ENCODE results near the gene SARS1. TPM values are rescaled to one million over a fixed set of nuclear protein-coding genes. Genes with fewer than 3 reads are reported as not detected.

The SARS1 gene
- total RNA-seq, 2 experiments from 2014 or later, result 224 to 240 TPM

DNA sequence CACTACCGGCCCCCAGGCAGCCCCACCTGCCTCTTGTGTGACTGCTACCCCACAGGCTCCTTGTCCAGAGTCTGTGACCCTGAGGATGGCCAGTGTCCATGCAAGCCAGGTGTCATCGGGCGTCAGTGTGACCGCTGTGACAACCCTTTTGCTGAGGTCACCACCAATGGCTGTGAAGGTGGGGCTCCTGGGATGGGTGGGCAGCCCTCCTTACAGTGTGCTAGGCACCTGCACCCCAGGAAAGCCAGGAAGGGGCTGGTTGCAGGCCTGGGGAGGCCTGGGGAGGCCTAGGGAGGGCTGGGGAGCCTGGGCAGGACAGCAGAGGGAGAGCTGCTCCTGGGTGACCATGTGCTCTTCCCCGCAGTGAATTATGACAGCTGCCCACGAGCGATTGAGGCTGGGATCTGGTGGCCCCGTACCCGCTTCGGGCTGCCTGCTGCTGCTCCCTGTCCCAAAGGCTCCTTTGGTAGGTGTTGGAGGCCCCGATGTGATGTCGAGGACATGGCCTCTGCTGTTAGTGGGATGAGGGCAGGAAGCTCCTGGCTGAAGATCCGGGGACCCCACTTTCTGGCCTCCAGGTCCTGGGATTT is 52.1 kb downstream of the SARS1 start:
- DNase-seq (no peak), ATAC-seq (no peak)
- Mint-ChIP-seq H3K36me3 (ENCODE audit: low read depth) (peaks cover 2% of the 10 kb centered on the region), H3K4me3 (no peak overlapping the region), H3K9me3 (ENCODE audit: low read depth) (no peaks in the 10 kb centered on the region), H3K4me1 (no peaks in the 10 kb centered on the region), H3K27ac (no peak overlapping the region), H3K27me3 (no peaks in the 10 kb centered on the region)
- ChIA-PET CTCF (interaction anchor here (0.6 to 7.2 kb wide), 4 partner anchors 19 to 586 kb away, joined by 3 to 76 read pairs (median 8); partner anchors contain the start of gene SORT1), POLR2A (no interaction called here)
- intact Hi-C loops (cut with DNase I, micrococcal nuclease), result no loop called here

DNA sequence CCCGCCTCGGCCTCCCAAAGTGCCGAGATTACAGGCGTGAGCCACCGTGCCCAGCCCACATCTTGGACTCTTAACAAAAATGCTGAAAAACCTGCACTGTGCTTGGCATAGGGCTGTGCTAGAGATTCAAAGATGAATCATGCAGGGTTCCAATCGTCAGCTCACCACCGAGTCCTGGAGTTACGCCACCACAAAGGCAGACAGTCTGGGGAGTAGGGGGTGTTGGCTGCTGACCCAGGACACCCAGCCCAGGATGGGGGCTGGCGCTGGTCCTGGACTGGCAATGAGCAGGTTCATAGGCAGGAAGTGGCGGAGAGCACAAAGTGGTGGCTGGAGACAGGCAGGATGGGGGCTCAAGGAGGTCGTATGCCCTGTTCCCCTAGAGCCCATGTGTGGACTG is 53.2 kb downstream of the SARS1 start:
- H3K9me3 Mint-ChIP-seq (ENCODE audit: low read depth), result no peaks in the 10 kb centered on the region
- DNase-seq, result no peak
- no peak for ATAC-seq
- H3K4me3 Mint-ChIP-seq, result no peak overlapping the region
- intact Hi-C loops (cut with DNase I, micrococcal nuclease), result no loop called here
- ChIA-PET CTCF (interaction anchor here (1.7 to 7.2 kb wide), 2 partner anchors 10 to 133 kb away, joined by 4 to 76 read pairs; partner anchors contain the start of gene SORT1), POLR2A (no interaction called here)
- no peaks in the 10 kb centered on the region for H3K4me1 Mint-ChIP-seq
- peaks cover 2% of the 10 kb centered on the region for H3K36me3 Mint-ChIP-seq (ENCODE audit: low read depth)
- H3K27me3 Mint-ChIP-seq, result no peaks in the 10 kb centered on the region
- H3K27ac Mint-ChIP-seq, result no peak overlapping the region

DNA sequence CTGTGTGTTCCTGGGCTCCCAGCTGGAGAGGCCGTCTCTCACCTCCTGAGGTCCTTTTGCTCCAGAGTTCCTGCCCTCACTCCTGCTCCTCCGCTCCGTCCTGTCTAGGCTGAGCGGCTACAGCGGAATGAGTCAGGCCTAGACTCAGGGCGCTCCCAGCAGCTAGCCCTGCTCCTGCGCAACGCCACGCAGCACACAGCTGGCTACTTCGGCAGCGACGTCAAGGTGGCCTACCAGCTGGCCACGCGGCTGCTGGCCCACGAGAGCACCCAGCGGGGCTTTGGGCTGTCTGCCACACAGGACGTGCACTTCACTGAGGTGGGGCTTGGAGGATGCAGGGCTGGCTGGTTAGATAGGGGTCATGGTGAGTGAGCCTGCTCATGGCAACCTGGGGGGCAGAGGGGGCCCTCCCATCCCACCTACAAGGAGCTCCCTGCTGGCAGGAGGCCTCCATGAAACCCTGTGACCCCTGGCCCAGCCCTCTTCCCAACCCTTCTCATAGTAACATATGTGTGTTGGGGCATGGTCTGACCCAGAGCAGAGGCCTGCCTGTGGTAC is 54.1 kb downstream of the SARS1 start:
- POLR2A ChIA-PET, result no interaction called here
- ATAC-seq (no peak), DNase-seq (no peak)
- Mint-ChIP-seq H3K4me3 (no peak overlapping the region), H3K27ac (no peak overlapping the region), H3K9me3 (ENCODE audit: low read depth) (no peaks in the 10 kb centered on the region), H3K4me1 (no peaks in the 10 kb centered on the region), H3K27me3 (no peaks in the 10 kb centered on the region), H3K36me3 (ENCODE audit: low read depth) (peaks cover 2% of the 10 kb centered on the region)
- CTCF ChIA-PET, result interaction anchor here (0.9 to 1.7 kb wide), 2 partner anchors 9 to 15 kb away, joined by 4 read pairs; partner anchors contain the start of gene PSRC1
- intact Hi-C loops (cut with DNase I, micrococcal nuclease), result no loop called here

DNA sequence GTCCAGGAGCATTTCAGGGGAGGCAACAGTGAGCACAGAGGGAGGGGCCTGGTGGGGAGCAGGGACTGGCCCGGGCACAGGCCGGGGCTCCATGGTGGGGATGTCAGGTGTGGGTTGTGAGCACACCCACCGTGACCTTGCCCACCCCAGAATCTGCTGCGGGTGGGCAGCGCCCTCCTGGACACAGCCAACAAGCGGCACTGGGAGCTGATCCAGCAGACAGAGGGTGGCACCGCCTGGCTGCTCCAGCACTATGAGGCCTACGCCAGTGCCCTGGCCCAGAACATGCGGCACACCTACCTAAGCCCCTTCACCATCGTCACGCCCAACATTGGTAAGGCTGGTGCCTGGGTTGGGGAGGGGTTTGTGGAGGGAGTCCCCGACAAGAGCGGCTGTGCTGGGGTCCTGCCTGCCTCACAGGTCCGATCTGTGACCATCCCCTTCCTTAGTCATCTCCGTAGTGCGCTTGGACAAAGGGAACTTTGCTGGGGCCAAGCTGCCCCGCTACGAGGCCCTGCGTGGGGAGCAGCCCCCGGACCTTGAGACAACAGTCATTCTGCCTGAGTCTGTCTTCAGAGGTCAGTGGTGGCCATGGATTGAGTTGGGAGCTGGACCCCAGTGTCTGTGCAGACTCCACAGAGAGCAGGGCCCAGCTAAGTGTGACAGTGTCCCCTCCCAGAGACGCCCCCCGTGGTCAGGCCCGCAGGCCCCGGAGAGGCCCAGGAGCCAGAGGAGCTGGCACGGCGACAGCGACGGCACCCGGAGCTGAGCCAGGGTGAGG is 54.9 kb downstream of the SARS1 start:
- H3K36me3 Mint-ChIP-seq (ENCODE audit: low read depth), result no peaks in the 10 kb centered on the region
- CTCF ChIA-PET, result interaction anchor here (0.9 kb wide), 1 partner anchor 14 kb away, joined by 4 read pairs; the partner anchor contains the start of gene PSRC1
- no peak for ATAC-seq
- no peaks in the 10 kb centered on the region for H3K27me3 Mint-ChIP-seq
- no peak overlapping the region for H3K27ac Mint-ChIP-seq
- intact Hi-C loops (cut with DNase I, micrococcal nuclease), result no loop called here
- no peak overlapping the region for H3K4me3 Mint-ChIP-seq
- no peaks in the 10 kb centered on the region for H3K4me1 Mint-ChIP-seq
- no peak for DNase-seq
- H3K9me3 Mint-ChIP-seq (ENCODE audit: low read depth), result no peaks in the 10 kb centered on the region
- POLR2A ChIA-PET, result no interaction called here

DNA sequence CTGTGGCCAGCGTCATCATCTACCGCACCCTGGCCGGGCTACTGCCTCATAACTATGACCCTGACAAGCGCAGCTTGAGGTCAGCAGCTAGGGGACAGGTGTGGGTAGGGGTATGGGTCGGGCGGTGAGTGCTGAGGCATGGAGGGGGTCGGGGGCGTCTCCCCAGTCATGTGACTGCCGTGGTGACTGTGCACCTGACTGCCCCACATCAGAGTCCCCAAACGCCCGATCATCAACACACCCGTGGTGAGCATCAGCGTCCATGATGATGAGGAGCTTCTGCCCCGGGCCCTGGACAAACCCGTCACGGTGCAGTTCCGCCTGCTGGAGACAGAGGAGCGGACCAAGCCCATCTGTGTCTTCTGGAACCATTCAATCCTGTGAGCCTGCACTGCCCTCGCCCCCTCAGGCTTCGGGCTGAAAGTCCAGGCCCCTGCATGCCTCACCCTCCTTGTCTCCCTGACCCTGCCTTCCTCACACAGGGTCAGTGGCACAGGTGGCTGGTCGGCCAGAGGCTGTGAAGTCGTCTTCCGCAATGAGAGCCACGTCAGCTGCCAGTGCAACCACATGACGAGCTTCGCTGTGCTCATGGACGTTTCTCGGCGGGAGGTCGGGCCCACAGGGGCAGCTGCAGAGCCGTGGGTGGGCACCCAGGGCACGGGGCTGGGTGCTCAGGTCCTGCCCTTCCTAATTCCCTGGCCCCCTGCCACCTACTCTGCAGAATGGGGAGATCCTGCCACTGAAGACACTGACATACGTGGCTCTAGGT is 55.7 kb downstream of the SARS1 start:
- DNase-seq (no peak), ATAC-seq (no peak)
- POLR2A ChIA-PET, result no interaction called here
- peaks cover 3% of the 10 kb centered on the region for H3K4me1 Mint-ChIP-seq
- no peak overlapping the region for H3K4me3 Mint-ChIP-seq
- intact Hi-C loops (cut with DNase I, micrococcal nuclease), result no loop called here
- no peaks in the 10 kb centered on the region for H3K27me3 Mint-ChIP-seq
- H3K9me3 Mint-ChIP-seq (ENCODE audit: low read depth), result no peaks in the 10 kb centered on the region
- H3K27ac Mint-ChIP-seq, result no peak overlapping the region
- CTCF ChIA-PET, result interaction anchor here (0.7 kb wide), 1 partner anchor 263 kb away, joined by 5 read pairs; no protein-coding TSS in a partner anchor
- no peaks in the 10 kb centered on the region for H3K36me3 Mint-ChIP-seq (ENCODE audit: low read depth)

DNA sequence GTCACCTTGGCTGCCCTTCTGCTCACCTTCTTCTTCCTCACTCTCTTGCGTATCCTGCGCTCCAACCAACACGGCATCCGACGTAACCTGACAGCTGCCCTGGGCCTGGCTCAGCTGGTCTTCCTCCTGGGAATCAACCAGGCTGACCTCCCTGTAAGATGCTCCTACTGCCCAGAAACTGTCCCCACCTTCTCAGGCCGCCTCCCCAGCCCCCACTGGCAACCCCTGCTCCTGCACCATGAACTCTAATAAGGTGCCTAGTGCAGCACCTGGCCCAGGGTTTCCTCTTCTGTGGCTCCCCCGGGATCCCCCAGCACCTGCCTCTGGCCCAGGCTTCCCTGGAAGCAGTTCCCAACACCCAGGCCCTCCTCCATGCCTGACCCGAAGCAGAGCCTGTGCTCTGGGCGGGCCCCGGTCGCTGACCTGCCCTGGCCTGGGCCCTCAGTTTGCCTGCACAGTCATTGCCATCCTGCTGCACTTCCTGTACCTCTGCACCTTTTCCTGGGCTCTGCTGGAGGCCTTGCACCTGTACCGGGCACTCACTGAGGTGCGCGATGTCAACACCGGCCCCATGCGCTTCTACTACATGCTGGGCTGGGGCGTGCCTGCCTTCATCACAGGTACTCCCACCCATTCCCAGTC is 56.4 kb downstream of the SARS1 start:
- ChIA-PET CTCF (interaction anchor here (0.7 kb wide), 1 partner anchor 262 kb away, joined by 5 read pairs; no protein-coding TSS in a partner anchor), POLR2A (no interaction called here)
- ATAC-seq (no peak), DNase-seq (no peak)
- Mint-ChIP-seq H3K9me3 (ENCODE audit: low read depth) (no peaks in the 10 kb centered on the region), H3K4me1 (peaks cover 3% of the 10 kb centered on the region), H3K36me3 (ENCODE audit: low read depth) (no peaks in the 10 kb centered on the region), H3K4me3 (no peak overlapping the region), H3K27me3 (no peaks in the 10 kb centered on the region), H3K27ac (no peak overlapping the region)
- intact Hi-C loops (cut with DNase I, micrococcal nuclease), result no loop called here

DNA sequence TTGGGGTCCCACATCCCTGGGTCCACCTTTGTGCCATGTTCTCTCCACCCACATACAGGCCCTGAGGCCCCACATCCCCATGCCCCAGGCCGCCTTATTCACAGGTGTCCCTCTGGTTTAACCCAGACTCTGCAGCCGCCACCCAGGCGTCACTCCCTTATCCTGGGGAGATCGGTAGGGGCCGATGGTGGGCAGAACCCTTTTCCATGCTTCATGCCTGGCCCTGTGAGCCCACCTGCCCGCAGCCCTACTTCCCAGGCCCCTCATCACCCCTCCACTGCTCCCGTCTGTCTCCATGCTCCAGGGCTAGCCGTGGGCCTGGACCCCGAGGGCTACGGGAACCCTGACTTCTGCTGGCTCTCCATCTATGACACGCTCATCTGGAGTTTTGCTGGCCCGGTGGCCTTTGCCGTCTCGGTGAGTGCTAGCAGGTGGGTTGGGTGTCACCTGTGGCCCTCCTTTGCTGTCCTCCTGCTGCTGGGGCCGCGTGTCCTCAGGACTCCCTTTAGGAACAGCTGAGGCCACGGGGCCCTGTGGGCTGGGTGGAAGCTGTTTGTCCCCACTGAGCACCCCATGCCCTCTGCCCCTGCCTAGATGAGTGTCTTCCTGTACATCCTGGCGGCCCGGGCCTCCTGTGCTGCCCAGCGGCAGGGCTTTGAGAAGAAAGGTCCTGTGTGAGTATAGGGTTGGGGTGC is 57.1 kb downstream of the SARS1 start:
- Mint-ChIP-seq H3K27ac (no peak overlapping the region), H3K4me1 (peaks cover 3% of the 10 kb centered on the region), H3K36me3 (ENCODE audit: low read depth) (no peaks in the 10 kb centered on the region), H3K9me3 (ENCODE audit: low read depth) (no peaks in the 10 kb centered on the region), H3K27me3 (no peaks in the 10 kb centered on the region), H3K4me3 (no peak overlapping the region)
- DNase-seq (no peak), ATAC-seq (no peak)
- intact Hi-C loops (cut with DNase I, micrococcal nuclease), result no loop called here
- ChIA-PET CTCF (interaction anchor here (0.5 kb wide), 1 partner anchor 270 kb away, joined by 4 read pairs; no protein-coding TSS in a partner anchor), POLR2A (no interaction called here)

DNA sequence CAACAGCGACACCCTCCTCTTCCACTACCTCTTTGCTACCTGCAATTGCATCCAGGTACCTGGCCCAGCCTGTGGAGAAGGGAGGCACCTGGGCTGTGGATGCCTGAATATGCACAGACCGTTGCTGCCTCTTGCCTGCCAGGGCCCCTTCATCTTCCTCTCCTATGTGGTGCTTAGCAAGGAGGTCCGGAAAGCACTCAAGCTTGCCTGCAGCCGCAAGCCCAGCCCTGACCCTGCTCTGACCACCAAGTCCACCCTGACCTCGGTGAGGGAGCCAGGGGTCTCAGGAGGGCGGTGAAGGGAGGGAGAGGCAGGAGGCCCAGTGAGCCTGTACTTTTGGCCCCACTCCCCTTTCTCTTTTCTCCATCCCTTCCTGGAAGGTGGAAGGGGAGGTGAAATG is 57.7 kb downstream of the SARS1 start:
- Mint-ChIP-seq H3K27me3 (no peaks in the 10 kb centered on the region), H3K9me3 (ENCODE audit: low read depth) (no peaks in the 10 kb centered on the region), H3K4me3 (no peak overlapping the region), H3K36me3 (ENCODE audit: low read depth) (no peaks in the 10 kb centered on the region), H3K27ac (no peak overlapping the region), H3K4me1 (peaks cover 3% of the 10 kb centered on the region)
- ChIA-PET CTCF (interaction anchor here (2.3 kb wide), 1 partner anchor 127 kb away, joined by 6 read pairs; no protein-coding TSS in a partner anchor), POLR2A (no interaction called here)
- intact Hi-C loops (cut with DNase I, micrococcal nuclease), result no loop called here
- ATAC-seq, result no peak
- no peak for DNase-seq

DNA sequence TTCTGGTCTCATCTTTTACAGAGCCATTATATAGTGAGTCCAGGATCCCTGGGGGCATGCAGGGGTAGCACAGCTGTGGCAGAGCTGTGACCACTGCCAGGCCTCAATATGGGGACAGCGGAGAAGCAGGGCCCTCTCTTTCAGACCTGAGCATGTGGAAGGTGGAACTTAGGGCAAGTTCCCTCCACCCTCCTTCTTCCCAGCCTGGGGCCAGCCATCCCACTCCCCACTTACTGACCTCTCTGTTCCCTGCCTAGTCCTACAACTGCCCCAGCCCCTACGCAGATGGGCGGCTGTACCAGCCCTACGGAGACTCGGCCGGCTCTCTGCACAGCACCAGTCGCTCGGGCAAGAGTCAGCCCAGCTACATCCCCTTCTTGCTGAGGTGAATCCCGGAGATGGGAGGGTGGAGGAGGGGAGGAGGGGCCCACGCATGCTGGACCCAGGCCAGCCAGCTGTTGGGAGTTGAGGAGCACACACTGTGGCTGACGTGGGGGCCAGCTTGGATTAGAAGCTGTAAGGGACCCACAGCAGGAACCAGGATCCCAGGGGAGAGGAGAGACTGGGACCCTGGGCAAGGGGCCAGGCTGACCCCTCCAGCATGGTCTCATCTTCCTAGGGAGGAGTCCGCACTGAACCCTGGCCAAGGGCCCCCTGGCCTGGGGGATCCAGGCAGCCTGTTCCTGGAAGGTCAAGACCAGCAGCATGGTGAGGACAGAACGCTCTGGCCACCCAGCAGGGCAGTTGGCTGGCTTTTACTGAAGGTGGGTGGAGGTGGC is 58.5 kb downstream of the SARS1 start:
- ChIA-PET POLR2A (no interaction called here), CTCF (interaction anchor here (2.3 kb wide), 1 partner anchor 127 kb away, joined by 6 read pairs; no protein-coding TSS in a partner anchor)

More for the DNA sequence above, 58.5 kb downstream of the SARS1 start:
- Mint-ChIP-seq H3K4me1 (peaks cover 5% of the 10 kb centered on the region), H3K4me3 (no peak overlapping the region), H3K27ac (no peak overlapping the region), H3K36me3 (ENCODE audit: low read depth) (no peaks in the 10 kb centered on the region), H3K27me3 (no peaks in the 10 kb centered on the region), H3K9me3 (ENCODE audit: low read depth) (no peaks in the 10 kb centered on the region)
- intact Hi-C loops (cut with DNase I, micrococcal nuclease), result no loop called here
- ATAC-seq, result no peak
- no peak for DNase-seq
